GM12874 (cell line): ENCODE data around the gene DESI2.

Source experiments
- CTCF ChIP-seq: IDR thresholded peaks from 2 replicates; pipeline ENCODE4 v1.5.1; 2011; ENCODE audit warnings: low read depth, mild to moderate bottlenecking, control low read depth, low read length, moderate library complexity; ENCODE audit not compliant: insufficient read depth

Gene DESI2

GRCh38 chr1:244757091-244757939, 104.4 kb downstream of the DESI2 start:
- TF ChIP-seq CTCF = no peak
